Kidney (tissue), 14 donors: ENCODE data around the gene DELE1. TPM values are rescaled to one million over a fixed set of nuclear protein-coding genes. Genes with fewer than 3 reads are reported as not detected.
A peak's percentile ranks its signal among the peaks of the same experiment; 100 is the strongest.

ENCODE experiments used
- DNase-seq, 5 donors: peaks; one replicate each; pipeline ENCODE4 v3.0.0-alpha.2; 2013 to 2020
- FAIRE-seq: peaks from 2 replicates; lab custom pipeline; 2012; peaks lifted over from hg19 to GRCh38; lab: Jason Lieb, UNC
- H3K27ac ChIP-seq, 2 donors: one replicate each; pipeline ENCODE4 v1.7.0; 2013; ENCODE audit warnings: low read depth in 2 of 2, low read length in 2 of 2, inconsistent platforms in 1 of 2
- H3K27me3 ChIP-seq: one replicate; pipeline ENCODE4 v1.7.1; 2013; ENCODE audit warnings: low read length, inconsistent platforms; ENCODE audit not compliant: control insufficient read depth, insufficient read depth
- H3K36me3 ChIP-seq, 3 donors: one replicate each; pipeline versions ENCODE4 v1.7.0 to v1.7.1; 2013; ENCODE audit warnings: low read length in 3 of 3, control low read depth in 1 of 3, inconsistent platforms in 1 of 3; ENCODE audit not compliant: insufficient read depth in 3 of 3, control insufficient read depth in 2 of 3
- H3K4me1 ChIP-seq, 3 donors: one replicate each; pipeline versions ENCODE4 v1.7.0 to v1.7.1; 2013; ENCODE audit warnings: low read length in 3 of 3, inconsistent platforms in 1 of 3, low read depth in 1 of 3; ENCODE audit not compliant: control insufficient read depth in 2 of 3, insufficient read depth in 2 of 3
- H3K4me3 ChIP-seq, 3 donors: one replicate each; pipeline versions ENCODE4 v1.7.0 to v1.8.1; 2013; ENCODE audit warnings: low read length in 3 of 3, control low read depth in 1 of 3, inconsistent platforms in 1 of 3
- H3K9ac ChIP-seq, 3 donors: one replicate each; pipeline versions ENCODE4 v1.7.0 to v1.7.1; 2013; ENCODE audit warnings: low read length in 3 of 3, control low read depth in 1 of 3, inconsistent platforms in 1 of 3
- H3K9me3 ChIP-seq, 3 donors: one replicate each; pipeline versions ENCODE4 v1.7.0 to v1.7.1; 2013; ENCODE audit warnings: low read length in 3 of 3, control low read depth in 1 of 3, inconsistent platforms in 1 of 3; ENCODE audit not compliant: control insufficient read depth in 2 of 3, insufficient read depth in 1 of 3
- CTCF ChIP-seq: IDR thresholded peaks from 3 replicates; pipeline ENCODE4 v1.5.1; 2012; ENCODE audit warnings: mild to moderate bottlenecking, moderate library complexity, borderline replicate concordance; ENCODE audit not compliant: insufficient read depth; ENCODE audit errors: extremely low read depth
- intact Hi-C: fragments of 100-400 bp; cut with DNase I; formaldehyde crosslinking; loops from one replicate; pipeline ENCODE4 v1.11.1; 2022
- polyA plus RNA-seq: library from polyadenylated mRNA; stranded (reverse); fragments of 350-450 nt; fragmentation: Illumina TruSeq; extraction: RNeasy Lipid Tissue Mini Kit (QIAGEN cat#74804); gene quantifications from one replicate; pipeline ENCODE4 v1.2.3, GENCODE V29; 2014; ENCODE audit warnings: low read depth, low replicate concordance; ENCODE audit not compliant: insufficient read depth
- total RNA-seq: library from RNA; stranded (reverse); fragmentation: NEBNext Ultra II Directional; extraction: Animal tissue kit (Norgen Biotek cat#: 25700); gene quantifications from one replicate; pipeline ENCODE4 v1.2.1, GENCODE V29; 2021
- donor health status: control.
- donor health status: control.
- donor health status: control.
- donor health status: control.
- donor health status: control.
- donor health status: DM: yes; HTN: yes; CAD: no.
- donor health status: Normal renal cell carcinoma (clear cell type).

DELE1 gene
- total and polyA plus RNA-seq, 2 donors from 2014 or later = 67.7 to 82.3 TPM

- no peak for DNase-seq
- no peak for FAIRE-seq
- H3K4me3 ChIP-seq = no peak overlapping the region
- peaks cover 0 to 3% (median 0%) of the 10 kb centered on the region in 3 donors for H3K4me1 ChIP-seq
- no peaks in the 10 kb centered on the region for H3K36me3 ChIP-seq
- H3K27me3 ChIP-seq = no peaks in the 10 kb centered on the region
- no peaks in the 10 kb centered on the region for H3K9me3 ChIP-seq
- no peak for TF ChIP-seq CTCF
- H3K27ac ChIP-seq = no peak overlapping the region
- intact Hi-C loops = no loop called here
- no peak overlapping the region for H3K9ac ChIP-seq
These were observed 20.4 kb upstream of the DELE1 start for GRCh38 chr5:141903261-141903660.

GRCh38 chr5:141904551-141904950 is 19.1 kb upstream of the DELE1 start:
- Histone ChIP-seq H3K9ac (no peak overlapping the region), H3K4me3 (no peak overlapping the region), H3K36me3 (no peaks in the 10 kb centered on the region), H3K27ac (no peak overlapping the region), H3K4me1 (peaks cover 0 to 3% (median 0%) of the 10 kb centered on the region in 3 donors), H3K27me3 (no peaks in the 10 kb centered on the region), H3K9me3 (no peaks in the 10 kb centered on the region)
- intact Hi-C loops = no loop called here
- peak in 1 of 5 donors; percentile 80 for DNase-seq
- FAIRE-seq = no peak
- no peak for TF ChIP-seq CTCF

- H3K9me3 ChIP-seq = no peaks in the 10 kb centered on the region
- FAIRE-seq (no peak), DNase-seq (no peak)
- H3K4me3 ChIP-seq = no peak overlapping the region
- no peaks in the 10 kb centered on the region for H3K27me3 ChIP-seq
- H3K9ac ChIP-seq = no peak overlapping the region
- intact Hi-C loops = no loop called here
- no peaks in the 10 kb centered on the region for H3K36me3 ChIP-seq
- no peak for TF ChIP-seq CTCF
- no peak overlapping the region for H3K27ac ChIP-seq
- peaks cover 0 to 3% (median 0%) of the 10 kb centered on the region in 3 donors for H3K4me1 ChIP-seq
These were observed 17.2 kb upstream of the DELE1 start for GRCh38 chr5:141906517-141906916.

GRCh38 chr5:141906972-141907371 is 16.7 kb upstream of the DELE1 start:
- Histone ChIP-seq H3K9me3 (no peaks in the 10 kb centered on the region), H3K9ac (no peak overlapping the region), H3K36me3 (no peaks in the 10 kb centered on the region), H3K4me1 (peaks cover 0 to 3% (median 0%) of the 10 kb centered on the region in 3 donors), H3K4me3 (no peak overlapping the region), H3K27ac (no peak overlapping the region), H3K27me3 (no peaks in the 10 kb centered on the region)
- intact Hi-C loops = no loop called here
- TF ChIP-seq CTCF = no peak
- FAIRE-seq = no peak
- no peak for DNase-seq
